ENCODE results near the gene GREB1. TPM values are rescaled to one million over a fixed set of nuclear protein-coding genes. Genes with fewer than 3 reads are reported as not detected.

GREB1 gene
- total RNA-seq, 1 experiment from 2014 or later = 0.90 TPM

DNA sequence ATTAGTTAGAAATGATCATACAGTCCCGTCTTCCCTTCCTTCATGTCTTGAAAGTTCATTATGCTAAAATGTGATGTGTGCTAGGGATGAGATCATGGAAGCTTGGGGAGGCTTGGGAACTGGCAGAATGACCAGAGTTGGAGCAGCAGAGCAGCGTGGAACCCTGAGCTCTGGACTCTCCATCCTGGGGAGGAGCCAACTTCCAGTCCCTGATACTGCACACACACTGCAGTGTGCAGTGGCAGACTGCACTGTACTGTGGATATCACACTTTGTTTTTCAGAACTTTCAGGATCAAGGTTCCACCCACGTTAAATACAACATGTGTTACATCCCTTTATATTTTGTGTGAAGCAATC, 27.3 kb upstream of the GREB1 start:
- Mint-ChIP-seq H3K27me3 (ENCODE audit: unreplicated experiment) (peaks cover 21% of the 10 kb centered on the region), H3K4me1 (ENCODE audit: low read depth, unreplicated experiment) (peaks cover 17% of the 10 kb centered on the region), H3K9me3 (ENCODE audit: low read depth, unreplicated experiment) (peaks cover 3% of the 10 kb centered on the region), H3K36me3 (ENCODE audit: insufficient read depth, unreplicated experiment) (no peaks in the 10 kb centered on the region), H3K27ac (ENCODE audit: unreplicated experiment) (no peak overlapping the region), H3K4me3 (ENCODE audit: low read depth, unreplicated experiment) (no peak overlapping the region)
- DNase-seq = no peak
- BruUV-seq (replicated peaks) = no TSS peak
- CTCF ChIA-PET = no interaction called here
- TF ChIP-seq CTCF (IDR thresholded peaks at IDR 0.05; ENCODE audit: unreplicated experiment) = no peak
- intact Hi-C loops (cut with micrococcal nuclease; ENCODE audit: unreplicated experiment) = no loop called here

DNA sequence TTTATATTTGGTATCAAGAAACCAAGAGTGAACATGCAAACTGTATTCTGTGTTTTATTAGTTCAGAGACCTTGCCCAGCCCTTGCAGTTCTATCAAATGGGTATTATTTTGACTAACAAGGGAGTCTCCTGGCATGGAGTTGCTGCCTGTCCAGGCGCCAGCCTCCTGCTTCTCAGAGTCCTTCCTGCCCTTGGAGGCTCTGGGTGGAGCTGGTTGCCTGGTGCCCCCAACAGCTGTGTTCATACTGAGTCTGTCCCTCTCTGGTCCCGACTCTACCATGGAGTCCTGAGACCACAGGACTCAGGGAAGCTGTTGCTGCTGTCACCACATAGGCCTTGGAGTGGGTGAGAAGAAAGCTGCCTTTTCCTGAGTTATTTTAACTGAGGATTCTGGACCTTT, 26.3 kb upstream of the GREB1 start:
- Mint-ChIP-seq H3K27ac (ENCODE audit: unreplicated experiment) (no peak overlapping the region), H3K9me3 (ENCODE audit: low read depth, unreplicated experiment) (peaks cover 3% of the 10 kb centered on the region), H3K4me1 (ENCODE audit: low read depth, unreplicated experiment) (peaks cover 17% of the 10 kb centered on the region), H3K36me3 (ENCODE audit: insufficient read depth, unreplicated experiment) (no peaks in the 10 kb centered on the region), H3K4me3 (ENCODE audit: low read depth, unreplicated experiment) (no peak overlapping the region), H3K27me3 (ENCODE audit: unreplicated experiment) (peaks cover 30% of the 10 kb centered on the region)
- intact Hi-C loops (cut with micrococcal nuclease; ENCODE audit: unreplicated experiment) = no loop called here
- DNase-seq = no peak
- CTCF ChIA-PET = no interaction called here
- no TSS peak for BruUV-seq (replicated peaks)
- TF ChIP-seq CTCF (IDR thresholded peaks at IDR 0.05; ENCODE audit: unreplicated experiment) = no peak

DNA sequence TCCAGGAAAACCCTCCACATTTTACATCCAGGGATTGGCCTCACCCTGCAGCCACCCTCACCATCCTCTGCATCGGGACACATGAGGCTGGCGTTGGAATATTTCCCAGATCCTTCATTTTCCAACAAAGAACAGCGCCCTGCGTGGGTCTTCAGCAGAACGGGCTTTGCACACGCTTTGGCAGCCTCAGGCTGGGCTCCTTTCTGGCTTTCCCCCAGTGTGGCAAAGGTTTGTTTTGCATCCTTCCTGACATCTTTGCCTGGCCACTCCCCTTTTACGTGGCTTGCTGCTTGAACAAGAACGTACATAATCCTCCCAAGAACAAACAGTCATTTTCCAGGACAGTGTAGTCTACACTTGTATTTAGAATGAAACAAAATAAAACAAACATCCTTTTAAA, 25.6 kb upstream of the GREB1 start:
- Mint-ChIP-seq H3K9me3 (ENCODE audit: low read depth, unreplicated experiment) (peaks cover 2% of the 10 kb centered on the region), H3K4me3 (ENCODE audit: low read depth, unreplicated experiment) (no peak overlapping the region), H3K4me1 (ENCODE audit: low read depth, unreplicated experiment) (peaks cover 17% of the 10 kb centered on the region), H3K27me3 (ENCODE audit: unreplicated experiment) (peaks cover 38% of the 10 kb centered on the region), H3K36me3 (ENCODE audit: insufficient read depth, unreplicated experiment) (no peaks in the 10 kb centered on the region), H3K27ac (ENCODE audit: unreplicated experiment) (no peak overlapping the region)
- BruUV-seq (replicated peaks) = no TSS peak
- no peak for DNase-seq
- no peak for TF ChIP-seq CTCF (IDR thresholded peaks at IDR 0.05; ENCODE audit: unreplicated experiment)
- intact Hi-C loops (cut with micrococcal nuclease; ENCODE audit: unreplicated experiment) = no loop called here
- CTCF ChIA-PET = no interaction called here

GRCh38 chr2:11509657-11510360, 24.0 kb upstream of the GREB1 start:
- no TSS peak for BruUV-seq (replicated peaks)
- H3K9me3 Mint-ChIP-seq (ENCODE audit: low read depth, unreplicated experiment) = no peaks in the 10 kb centered on the region
- H3K36me3 Mint-ChIP-seq (ENCODE audit: insufficient read depth, unreplicated experiment) = no peaks in the 10 kb centered on the region
- peaks cover 17% of the 10 kb centered on the region for H3K4me1 Mint-ChIP-seq (ENCODE audit: low read depth, unreplicated experiment)
- TF ChIP-seq CTCF (IDR thresholded peaks at IDR 0.05; ENCODE audit: unreplicated experiment) = no peak
- intact Hi-C loops (cut with micrococcal nuclease; ENCODE audit: unreplicated experiment) = no loop called here
- DNase-seq = no peak
- H3K27ac Mint-ChIP-seq (ENCODE audit: unreplicated experiment) = no peak overlapping the region
- peaks cover 53% of the 10 kb centered on the region for H3K27me3 Mint-ChIP-seq (ENCODE audit: unreplicated experiment)
- CTCF ChIA-PET = interaction anchor here (0.7 kb wide), 1 partner anchor 11 kb away, joined by 3 read pairs; no protein-coding TSS in a partner anchor
- H3K4me3 Mint-ChIP-seq (ENCODE audit: low read depth, unreplicated experiment) = no peak overlapping the region

Measured in Calu3 (cell line).